Measurements from ENCODE around the gene CD200R1. TPM values are rescaled to one million over a fixed set of nuclear protein-coding genes. Genes with fewer than 3 reads are reported as not detected.

The CD200R1 gene
- total RNA-seq, 4 donors from 2014 or later: 1.6 to 3.3 (median 1.7) TPM

DNA sequence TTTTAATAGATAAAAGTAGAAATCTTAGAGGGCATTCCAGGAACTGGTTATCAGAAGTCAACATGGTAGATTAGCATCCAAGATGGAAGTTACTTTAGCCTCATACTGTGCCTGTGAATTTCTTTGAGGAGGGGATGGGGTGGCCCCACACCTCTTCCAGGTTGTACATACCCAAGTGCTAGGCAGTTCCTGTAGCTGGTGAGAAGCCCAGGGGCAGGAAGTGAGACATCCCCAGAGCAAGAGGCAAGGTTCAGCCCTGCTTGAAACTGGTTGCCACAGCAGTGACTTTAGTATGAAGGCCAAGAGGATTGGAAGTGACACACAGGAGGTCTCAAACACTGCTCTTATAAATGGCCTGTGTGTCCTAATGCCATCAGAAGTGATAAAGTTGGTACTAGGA is 27.8 kb upstream of the CD200R1 start:
- intact Hi-C loops (cut with DNase I): loop anchor here (10.0 kb wide), 1 partner anchor 1042 kb away; no protein-coding TSS in a partner anchor
- H3K27ac ChIP-seq (replicated peaks in 1 of 4): no peak overlapping the region
- no peak for TF ChIP-seq POLR2A (IDR thresholded peaks at IDR 0.05; ENCODE audit: low read depth)
- TF ChIP-seq POLR2AphosphoS5 (IDR thresholded peaks at IDR 0.05): no peak
- TF ChIP-seq, protein P1, sequence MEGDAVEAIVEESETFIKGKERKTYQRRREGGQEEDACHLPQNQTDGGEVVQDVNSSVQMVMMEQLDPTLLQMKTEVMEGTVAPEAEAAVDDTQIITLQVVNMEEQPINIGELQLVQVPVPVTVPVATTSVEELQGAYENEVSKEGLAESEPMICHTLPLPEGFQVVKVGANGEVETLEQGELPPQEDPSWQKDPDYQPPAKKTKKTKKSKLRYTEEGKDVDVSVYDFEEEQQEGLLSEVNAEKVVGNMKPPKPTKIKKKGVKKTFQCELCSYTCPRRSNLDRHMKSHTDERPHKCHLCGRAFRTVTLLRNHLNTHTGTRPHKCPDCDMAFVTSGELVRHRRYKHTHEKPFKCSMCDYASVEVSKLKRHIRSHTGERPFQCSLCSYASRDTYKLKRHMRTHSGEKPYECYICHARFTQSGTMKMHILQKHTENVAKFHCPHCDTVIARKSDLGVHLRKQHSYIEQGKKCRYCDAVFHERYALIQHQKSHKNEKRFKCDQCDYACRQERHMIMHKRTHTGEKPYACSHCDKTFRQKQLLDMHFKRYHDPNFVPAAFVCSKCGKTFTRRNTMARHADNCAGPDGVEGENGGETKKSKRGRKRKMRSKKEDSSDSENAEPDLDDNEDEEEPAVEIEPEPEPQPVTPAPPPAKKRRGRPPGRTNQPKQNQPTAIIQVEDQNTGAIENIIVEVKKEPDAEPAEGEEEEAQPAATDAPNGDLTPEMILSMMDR (IDR thresholded peaks at IDR 0.05): no peak
- TF ChIP-seq EP300 (IDR thresholded peaks at IDR 0.05): no peak
- H3K4me3 ChIP-seq: no peak overlapping the region
- H3K4me1 ChIP-seq: peaks cover 0 to 4% (median 0%) of the 10 kb centered on the region in 4 donors
- H3K36me3 ChIP-seq: peaks cover 38 to 100% (median 70%) of the 10 kb centered on the region in 4 donors
- DNase-seq (ENCODE audit: extremely low spot score): no peak
- no peaks in the 10 kb centered on the region for H3K9me3 ChIP-seq
- peaks cover 0 to 6% (median 0%) of the 10 kb centered on the region in 4 donors for H3K27me3 ChIP-seq

DNA sequence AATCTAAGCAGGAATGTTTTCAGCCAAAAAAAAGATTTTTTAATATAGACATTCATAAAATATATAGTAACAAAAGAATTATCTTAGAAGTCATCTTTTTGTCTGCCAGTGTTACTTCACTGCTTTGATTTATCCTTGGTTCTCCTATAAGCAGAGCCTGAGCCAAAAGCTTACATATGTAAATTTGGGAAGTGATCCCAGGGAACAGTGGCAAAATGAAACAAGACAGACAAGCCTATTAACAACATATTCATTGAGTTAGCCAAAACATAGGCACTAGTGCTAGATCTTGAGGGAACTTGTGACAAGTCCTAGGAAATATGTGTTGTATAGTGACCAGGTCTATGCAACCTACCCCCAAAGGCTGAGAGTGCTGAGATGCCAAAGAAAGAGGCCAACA is 27.1 kb upstream of the CD200R1 start:
- peaks cover 33 to 96% (median 65%) of the 10 kb centered on the region in 4 donors for H3K36me3 ChIP-seq

DNA sequence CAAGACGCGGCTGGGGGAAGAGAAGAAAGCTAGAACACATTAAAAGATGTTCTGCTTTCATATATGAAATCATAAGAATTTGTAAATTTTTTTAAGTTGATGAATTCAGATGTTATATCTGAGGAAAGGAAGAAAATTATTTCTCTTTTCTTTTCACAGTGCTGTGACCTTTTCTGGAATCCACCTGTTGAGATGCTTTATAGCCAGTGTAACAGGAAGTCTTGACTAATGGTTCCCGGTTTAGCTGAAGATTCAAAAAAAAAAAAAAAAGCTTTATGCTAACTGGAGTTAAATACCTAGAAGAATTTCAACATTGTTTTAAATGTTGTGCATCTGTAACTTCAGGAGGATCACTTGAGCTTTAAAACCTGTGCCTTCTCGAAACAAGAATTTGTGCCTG is 25.8 kb upstream of the CD200R1 start:
- Histone ChIP-seq H3K9me3 (no peaks in the 10 kb centered on the region), H3K27me3 (peaks cover 0 to 6% (median 0%) of the 10 kb centered on the region in 4 donors), H3K4me3 (no peak overlapping the region), H3K27ac (replicated peaks in 1 of 4) (no peak overlapping the region), H3K4me1 (peaks cover 0 to 4% (median 0%) of the 10 kb centered on the region in 4 donors), H3K36me3 (peaks cover 26 to 87% (median 55%) of the 10 kb centered on the region in 4 donors)
- WGBS: 77% methylated on average over 4 of the region's 4 CpGs
- TF ChIP-seq POLR2AphosphoS5 (IDR thresholded peaks at IDR 0.05) (no peak), EP300 (IDR thresholded peaks at IDR 0.05) (no peak), POLR2A (IDR thresholded peaks at IDR 0.05; ENCODE audit: low read depth) (no peak)
- TF ChIP-seq, protein P1 (IDR thresholded peaks at IDR 0.05): no peak
- no peak for DNase-seq (ENCODE audit: extremely low spot score)
- intact Hi-C loops (cut with DNase I): loop anchor here (10.0 kb wide), 1 partner anchor 1044 kb away; no protein-coding TSS in a partner anchor

More for the DNA sequence above, 27.1 kb upstream of the CD200R1 start:
- DNase-seq (ENCODE audit: extremely low spot score): no peak
- H3K4me1 ChIP-seq: peaks cover 0 to 4% (median 0%) of the 10 kb centered on the region in 4 donors
- H3K27me3 ChIP-seq: peaks cover 0 to 6% (median 0%) of the 10 kb centered on the region in 4 donors
- TF ChIP-seq EP300 (IDR thresholded peaks at IDR 0.05): no peak
- TF ChIP-seq, protein P1 (IDR thresholded peaks at IDR 0.05): no peak
- TF ChIP-seq POLR2AphosphoS5 (IDR thresholded peaks at IDR 0.05): no peak
- TF ChIP-seq POLR2A (IDR thresholded peaks at IDR 0.05; ENCODE audit: low read depth): no peak
- H3K9me3 ChIP-seq: no peaks in the 10 kb centered on the region
- H3K27ac ChIP-seq (replicated peaks in 1 of 4): no peak overlapping the region
- H3K4me3 ChIP-seq: no peak overlapping the region
- intact Hi-C loops (cut with DNase I): loop anchor here (10.0 kb wide), 1 partner anchor 1043 kb away; no protein-coding TSS in a partner anchor

DNA sequence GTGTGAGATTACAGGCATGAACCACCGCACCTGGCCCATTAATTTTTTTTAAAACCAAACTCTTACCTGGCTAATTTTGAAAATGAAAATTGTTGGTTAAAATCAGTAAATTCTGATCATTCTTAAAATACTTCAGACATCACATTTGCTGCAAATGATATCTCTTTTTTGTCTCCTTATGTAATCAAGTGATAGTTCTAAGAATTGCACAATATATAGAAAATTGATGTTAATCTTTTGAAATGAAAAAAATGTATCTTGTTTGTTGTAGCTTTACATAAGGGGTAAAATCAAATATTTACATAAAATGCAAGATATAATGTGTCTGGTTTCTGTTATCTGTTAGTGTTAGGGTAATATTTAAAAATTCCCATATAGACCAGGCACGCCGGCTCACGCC is 20.9 kb upstream of the CD200R1 start:
- no peak overlapping the region for H3K27ac ChIP-seq (replicated peaks in 1 of 4)
- peaks cover 3 to 40% (median 23%) of the 10 kb centered on the region in 4 donors for H3K36me3 ChIP-seq
- H3K4me3 ChIP-seq: no peak overlapping the region
- no peaks in the 10 kb centered on the region for H3K27me3 ChIP-seq
- DNase-seq (ENCODE audit: extremely low spot score): no peak
- intact Hi-C loops (cut with DNase I): no loop called here
- H3K4me1 ChIP-seq: peaks cover 12 to 18% (median 18%) of the 10 kb centered on the region in 4 donors
- TF ChIP-seq POLR2AphosphoS5 (IDR thresholded peaks at IDR 0.05) (no peak), EP300 (IDR thresholded peaks at IDR 0.05) (no peak), POLR2A (IDR thresholded peaks at IDR 0.05; ENCODE audit: low read depth) (no peak)
- TF ChIP-seq, protein P1 (IDR thresholded peaks at IDR 0.05): no peak
- no peaks in the 10 kb centered on the region for H3K9me3 ChIP-seq
- WGBS: 95% methylated on average over 4 of the region's 4 CpGs

Data from esophagus muscularis mucosa (tissue), 4 donors.